ENCODE results near the gene HPCA. TPM values are rescaled to one million over a fixed set of nuclear protein-coding genes. Genes with fewer than 3 reads are reported as not detected.
A peak's percentile ranks its signal among the peaks of the same experiment; 100 is the strongest.

The HPCA gene
- total RNA-seq, 4 donors from 2014 or later = 0.64 to 0.96 TPM; not detected in 2

DNA sequence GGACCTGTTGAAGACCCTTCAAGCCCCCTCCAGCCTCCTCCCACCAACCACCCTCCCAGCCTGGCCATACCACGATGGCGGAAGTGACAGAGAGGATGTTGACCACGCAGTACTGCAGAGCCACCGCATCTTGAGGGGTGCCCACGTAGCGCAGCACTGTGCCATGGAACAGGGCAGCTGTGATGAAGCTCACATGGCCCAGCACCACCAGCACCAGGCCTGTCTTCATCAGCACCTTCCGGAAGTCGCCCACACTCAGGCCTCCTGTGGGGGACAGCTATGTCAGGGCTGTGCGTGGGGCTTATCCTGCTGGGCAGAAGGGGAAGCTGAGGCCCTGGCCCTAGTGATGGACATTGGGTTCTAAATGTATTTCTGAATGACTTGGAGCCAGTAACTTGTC lies 11.8 kb downstream of the HPCA start:
- intact Hi-C loops (cut with DNase I; ENCODE audit: low total_unique reads) = no loop called here
- no peaks in the 10 kb centered on the region for H3K9me3 ChIP-seq
- H3K27me3 ChIP-seq = peaks cover 16% of the 10 kb centered on the region
- 100% methylated on average over 5 of the region's 9 CpGs; no CpG with 5 or more reads in 1 of the 2 donors for WGBS, 2 donors (ENCODE audit: low coverage in 1 of 2)
- H3K4me3 ChIP-seq = no peak overlapping the region
- no peak overlapping the region for H3K27ac ChIP-seq
- TF ChIP-seq POLR2AphosphoS5 (IDR thresholded peaks at IDR 0.05) (no peak), POLR2A (IDR thresholded peaks at IDR 0.05) (no peak), EP300 (IDR thresholded peaks at IDR 0.05; ENCODE audit: low read depth) (no peak)
- TF ChIP-seq, protein P1, sequence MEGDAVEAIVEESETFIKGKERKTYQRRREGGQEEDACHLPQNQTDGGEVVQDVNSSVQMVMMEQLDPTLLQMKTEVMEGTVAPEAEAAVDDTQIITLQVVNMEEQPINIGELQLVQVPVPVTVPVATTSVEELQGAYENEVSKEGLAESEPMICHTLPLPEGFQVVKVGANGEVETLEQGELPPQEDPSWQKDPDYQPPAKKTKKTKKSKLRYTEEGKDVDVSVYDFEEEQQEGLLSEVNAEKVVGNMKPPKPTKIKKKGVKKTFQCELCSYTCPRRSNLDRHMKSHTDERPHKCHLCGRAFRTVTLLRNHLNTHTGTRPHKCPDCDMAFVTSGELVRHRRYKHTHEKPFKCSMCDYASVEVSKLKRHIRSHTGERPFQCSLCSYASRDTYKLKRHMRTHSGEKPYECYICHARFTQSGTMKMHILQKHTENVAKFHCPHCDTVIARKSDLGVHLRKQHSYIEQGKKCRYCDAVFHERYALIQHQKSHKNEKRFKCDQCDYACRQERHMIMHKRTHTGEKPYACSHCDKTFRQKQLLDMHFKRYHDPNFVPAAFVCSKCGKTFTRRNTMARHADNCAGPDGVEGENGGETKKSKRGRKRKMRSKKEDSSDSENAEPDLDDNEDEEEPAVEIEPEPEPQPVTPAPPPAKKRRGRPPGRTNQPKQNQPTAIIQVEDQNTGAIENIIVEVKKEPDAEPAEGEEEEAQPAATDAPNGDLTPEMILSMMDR (IDR thresholded peaks at IDR 0.05) = no peak
- in situ Hi-C loops (cut with MboI; ENCODE audit: low pct_ligation_motif_present in 1 of 4, low pct_unique_long_range_greater_than_20kb in 1 of 4, low sequenced_read_pairs in 3 of 4) = no loop called here
- no peaks in the 10 kb centered on the region for H3K36me3 ChIP-seq
- no peak for DNase-seq
- H3K4me1 ChIP-seq = peaks cover 5 to 31% (median 23%) of the 10 kb centered on the region in 4 donors

DNA sequence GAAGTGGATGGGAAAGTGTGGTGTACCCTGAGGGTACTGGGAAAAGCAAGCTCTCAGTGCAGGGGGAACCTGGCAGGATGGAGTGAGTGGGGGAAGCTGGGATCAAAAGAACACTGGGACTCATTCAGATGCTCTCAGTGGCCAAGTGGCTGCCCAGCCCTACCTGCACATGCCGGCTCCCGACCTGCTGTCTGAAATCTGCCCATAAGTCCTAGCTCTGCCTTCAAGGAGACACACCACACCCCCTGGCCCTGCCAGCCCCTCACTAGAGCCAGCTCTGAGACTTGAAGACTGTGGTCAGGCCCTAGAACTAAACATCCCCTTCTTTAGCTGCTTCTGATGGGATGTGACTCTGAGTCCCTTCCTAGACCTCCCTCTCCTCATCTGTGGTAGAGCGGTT lies 12.7 kb downstream of the HPCA start:
- Histone ChIP-seq H3K36me3 (no peaks in the 10 kb centered on the region), H3K9me3 (no peaks in the 10 kb centered on the region), H3K27me3 (peaks cover 7% of the 10 kb centered on the region), H3K27ac (peak overlapping the region in 1 of 4 donors; percentile 92), H3K4me1 (peaks cover under 1 to 23% (median 14%) of the 10 kb centered on the region in 4 donors), H3K4me3 (no peak overlapping the region)
- 71 to 90% methylated on average over 1 to 3 of the region's 3 CpGs for WGBS, 2 donors (ENCODE audit: low coverage in 1 of 2)
- intact Hi-C loops (cut with DNase I; ENCODE audit: low total_unique reads) (no loop called here), in situ Hi-C loops (cut with MboI; ENCODE audit: low pct_ligation_motif_present in 1 of 4, low pct_unique_long_range_greater_than_20kb in 1 of 4, low sequenced_read_pairs in 3 of 4) (no loop called here)
- TF ChIP-seq POLR2A (IDR thresholded peaks at IDR 0.05) (no peak), POLR2AphosphoS5 (IDR thresholded peaks at IDR 0.05) (no peak), EP300 (IDR thresholded peaks at IDR 0.05; ENCODE audit: low read depth) (no peak)
- TF ChIP-seq, protein P1 (IDR thresholded peaks at IDR 0.05) = no peak
- no peak for DNase-seq

DNA sequence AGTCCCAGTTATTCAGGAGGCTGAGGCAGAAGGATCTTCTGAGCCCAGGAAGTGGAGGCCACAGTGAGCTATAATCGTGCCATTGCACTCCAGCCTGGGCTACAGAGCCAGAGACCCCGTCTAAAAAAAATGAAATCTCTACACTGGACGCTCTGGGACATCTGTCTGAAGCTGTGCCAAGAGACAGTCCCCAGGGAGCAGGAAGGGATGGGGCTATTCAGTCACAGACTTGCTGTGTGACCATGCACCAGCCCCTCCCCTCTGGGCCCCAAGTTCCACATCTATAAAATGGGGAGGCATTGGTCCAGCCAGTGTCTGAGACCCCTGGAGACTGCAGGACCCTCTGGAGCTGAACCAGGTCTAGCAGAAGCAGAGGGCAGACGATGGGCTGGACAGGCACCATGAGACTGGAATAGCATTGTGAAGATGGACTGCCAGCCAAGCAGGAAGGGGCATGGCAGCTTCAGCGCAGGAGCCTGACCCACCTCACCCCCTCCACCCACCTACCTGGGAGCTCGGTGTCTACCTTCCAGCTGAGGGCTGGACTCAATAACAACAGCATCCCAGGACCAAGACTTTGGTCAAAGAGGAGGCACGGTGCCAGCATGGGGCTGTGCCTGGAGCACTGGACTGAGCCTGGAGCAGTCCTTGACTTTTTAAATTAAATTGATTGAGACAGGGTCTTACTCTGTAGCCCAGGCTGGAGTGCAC lies 13.4 kb downstream of the HPCA start:
- H3K36me3 ChIP-seq = no peaks in the 10 kb centered on the region
- H3K4me1 ChIP-seq = peaks cover 0 to 25% (median 15%) of the 10 kb centered on the region in 4 donors
- H3K4me3 ChIP-seq = peak overlapping the region; percentile 81 to 89 (median 84)
- peak overlapping the region; percentile 80 to 95 (median 90) for H3K27ac ChIP-seq
- 57% methylated on average over 7 of the region's 7 CpGs; no CpG with 5 or more reads in 1 of the 2 donors for WGBS, 2 donors (ENCODE audit: low coverage in 1 of 2)
- DNase-seq = peak; percentile 40
- intact Hi-C loops (cut with DNase I; ENCODE audit: low total_unique reads) (no loop called here), in situ Hi-C loops (cut with MboI; ENCODE audit: low pct_ligation_motif_present in 1 of 4, low pct_unique_long_range_greater_than_20kb in 1 of 4, low sequenced_read_pairs in 3 of 4) (no loop called here)
- H3K9me3 ChIP-seq = no peaks in the 10 kb centered on the region
- TF ChIP-seq POLR2A (IDR thresholded peaks at IDR 0.05) (no peak), POLR2AphosphoS5 (IDR thresholded peaks at IDR 0.05) (no peak), EP300 (IDR thresholded peaks at IDR 0.05; ENCODE audit: low read depth) (no peak)
- TF ChIP-seq, protein P1 (IDR thresholded peaks at IDR 0.05) = no peak
- peaks cover 5% of the 10 kb centered on the region for H3K27me3 ChIP-seq

DNA sequence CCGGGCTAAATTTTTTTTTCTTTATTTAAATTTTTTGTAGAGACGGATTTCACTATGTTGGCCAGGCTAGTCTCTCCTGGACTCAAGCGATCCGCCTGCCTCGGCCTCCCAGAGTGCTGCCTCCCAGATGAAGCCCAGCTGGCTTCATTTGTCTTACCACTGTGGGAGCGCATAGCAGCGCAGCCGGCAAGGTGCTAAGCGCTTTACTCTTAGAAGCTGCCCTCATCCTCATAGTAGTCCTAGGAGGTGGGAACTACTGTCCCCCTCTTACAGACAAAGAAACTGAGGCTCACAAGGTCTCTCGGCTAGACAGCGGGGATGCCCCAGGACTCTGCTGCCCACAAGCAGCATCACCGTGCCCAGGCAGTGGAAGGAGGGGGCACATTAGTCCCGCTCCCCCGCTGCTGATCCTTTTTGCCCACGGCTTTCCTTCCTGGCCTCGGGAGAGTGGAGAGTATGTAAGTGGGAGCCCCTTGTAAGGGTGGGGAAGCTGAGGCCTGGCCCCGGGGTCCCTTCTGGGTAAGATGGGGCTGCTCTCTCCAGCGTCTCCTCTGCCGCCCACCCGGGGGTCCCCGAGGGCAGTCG lies 14.2 kb downstream of the HPCA start:
- Histone ChIP-seq H3K27ac (peak overlapping the region; percentile 80 to 95 (median 90)), H3K4me3 (peak overlapping the region; percentile 81 to 89 (median 84)), H3K9me3 (no peaks in the 10 kb centered on the region), H3K36me3 (no peaks in the 10 kb centered on the region), H3K27me3 (peaks cover 5% of the 10 kb centered on the region), H3K4me1 (peaks cover 0 to 29% (median 18%) of the 10 kb centered on the region in 4 donors)
- in situ Hi-C loops (cut with MboI; ENCODE audit: low pct_ligation_motif_present in 1 of 4, low pct_unique_long_range_greater_than_20kb in 1 of 4, low sequenced_read_pairs in 3 of 4) = no loop called here
- DNase-seq = no peak
- 29 to 80% methylated on average over 2 to 19 of the region's 22 CpGs for WGBS, 2 donors (ENCODE audit: low coverage in 1 of 2)
- no peak for TF ChIP-seq POLR2AphosphoS5 (IDR thresholded peaks at IDR 0.05)
- TF ChIP-seq, protein P1 (IDR thresholded peaks at IDR 0.05) = no peak
- no peak for TF ChIP-seq EP300 (IDR thresholded peaks at IDR 0.05; ENCODE audit: low read depth)
- no peak for TF ChIP-seq POLR2A (IDR thresholded peaks at IDR 0.05)
- intact Hi-C loops (cut with DNase I; ENCODE audit: low total_unique reads) = no loop called here
